GM12874 (cell line): ENCODE measurements around the gene DLGAP1.

Source experiments
- CTCF ChIP-seq: IDR thresholded peaks from 2 replicates; pipeline ENCODE4 v1.5.1; 2011; ENCODE audit warnings: low read depth, mild to moderate bottlenecking, control low read depth, low read length, moderate library complexity; ENCODE audit not compliant: insufficient read depth

DLGAP1 gene

GRCh38 chr18:3852321-3852720, 602.8 kb downstream of the DLGAP1 start:
- TF ChIP-seq CTCF = no peak

GRCh38 chr18:3851159-3851558, 603.9 kb downstream of the DLGAP1 start:
- no peak for TF ChIP-seq CTCF

DNA sequence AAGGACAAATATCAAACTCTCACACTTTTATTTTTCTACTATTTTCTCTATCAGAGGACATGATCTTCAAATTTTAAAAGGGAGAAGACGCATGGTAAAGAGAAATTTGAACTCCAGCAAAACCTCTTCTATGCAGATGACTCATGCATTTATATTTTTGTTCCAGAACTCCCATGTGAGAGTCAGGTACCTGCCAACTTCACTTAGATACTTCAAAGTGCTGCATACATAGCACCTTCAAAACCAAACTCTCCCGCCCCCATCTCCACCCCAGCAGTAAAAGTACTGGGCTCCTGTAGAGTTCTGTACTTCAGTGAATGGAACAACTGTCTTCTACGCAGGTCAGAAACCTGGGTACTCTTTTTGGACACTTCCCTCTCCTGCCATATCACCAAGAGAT, 606.8 kb downstream of the DLGAP1 start:
- no peak for TF ChIP-seq CTCF

DNA sequence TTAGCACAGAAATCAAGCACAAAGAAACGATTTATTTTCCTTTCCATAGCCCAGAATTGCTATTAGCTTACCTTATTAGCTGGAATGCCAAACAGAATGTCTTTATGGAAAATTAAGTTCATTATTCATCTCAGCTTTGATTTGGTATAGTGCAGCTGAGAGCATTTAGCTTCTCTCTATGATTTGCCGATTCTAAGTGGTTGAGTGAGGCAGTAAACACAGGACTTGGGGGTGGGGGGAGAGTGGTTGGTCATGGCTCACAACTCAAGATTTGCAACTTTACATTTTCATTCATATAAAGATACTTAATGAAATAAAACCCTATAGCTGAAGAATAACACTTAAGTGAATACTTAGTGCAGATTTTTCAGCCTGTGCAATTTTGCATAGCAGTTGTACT, 609.9 kb downstream of the DLGAP1 start:
- no peak for TF ChIP-seq CTCF

- TF ChIP-seq CTCF = no peak
Measured at GRCh38 chr18:3842844-3843243, 612.3 kb downstream of the DLGAP1 start.

GRCh38 chr18:3840766-3841165, 614.3 kb downstream of the DLGAP1 start:
- TF ChIP-seq CTCF = no peak

- TF ChIP-seq CTCF = no peak
Measured at GRCh38 chr18:3839581-3839981, 615.5 kb downstream of the DLGAP1 start.
